Endothelial cell of umbilical vein (primary cell): Measurements from ENCODE around the gene PRPS1L1. TPM values are rescaled to one million over a fixed set of nuclear protein-coding genes. Genes with fewer than 3 reads are reported as not detected.

Experiments used
- BruUV-seq: library from RNA; stranded (reverse); fragments of 400-500 nt; replicated peaks from 2 replicates; lab custom pipeline; 2021; lab: Mats Ljungman, UMichigan
- CTCF ChIA-PET: fragments of 300-600, 350-600 bp; sonication (Branson Sonifier 250); formaldehyde crosslinking; loops from one replicate; lab custom pipeline; 2021; ENCODE audit warnings: antibody characterized with exemption, inconsistent platforms; lab: Charles Lee
- POLR2A ChIA-PET: fragments of 300-600, 350-600 bp; sonication (Branson Sonifier 250); formaldehyde crosslinking; loops from one replicate; lab custom pipeline; 2021; ENCODE audit warnings: antibody characterized with exemption, inconsistent platforms; lab: Charles Lee
- DNase-seq: peaks from one replicate; pipeline ENCODE4 v3.0.0-alpha.2; 2011; ENCODE audit warnings: low read depth, low spot score
- FAIRE-seq: peaks from 2 replicates; lab custom pipeline; 2011; peaks lifted over from hg19 to GRCh38; lab: Jason Lieb, UNC
- H2AFZ ChIP-seq: 2 replicates; pipeline ENCODE4 v1.6.0; 2012; ENCODE audit warnings: low read depth, low read length, control low read depth, inconsistent platforms
- H3K27ac ChIP-seq: 2 replicates; pipeline ENCODE4 v1.5.1; 2011; ENCODE audit warnings: low read depth, mild to moderate bottlenecking, control low read depth, low read length, moderate library complexity; ENCODE audit not compliant: insufficient read depth
- H3K27me3 ChIP-seq, 2 experiments: 2 replicates each; pipeline versions ENCODE4 v1.6.0 to v1.6.1; 2011; ENCODE audit warnings: low read length in 2 of 2, mixed read lengths in 1 of 2; ENCODE audit not compliant: control insufficient read depth in 2 of 2, insufficient read depth in 2 of 2
- H3K36me3 ChIP-seq, 2 experiments: 2 replicates in 1 of 2; 3 replicates in 1 of 2; pipeline ENCODE4 v1.5.1; 2011; ENCODE audit warnings: low read length in 2 of 2, mild to moderate bottlenecking in 1 of 2, moderate library complexity in 1 of 2; ENCODE audit not compliant: control insufficient read depth in 2 of 2, insufficient read depth in 2 of 2; ENCODE audit errors: extremely low read depth in 1 of 2
- H3K4me1 ChIP-seq: 3 replicates; pipeline ENCODE4 v1.5.1; 2011; ENCODE audit warnings: mild to moderate bottlenecking, low read length; ENCODE audit not compliant: control insufficient read depth, insufficient read depth; ENCODE audit errors: extremely low read depth
- H3K4me2 ChIP-seq: 2 replicates; pipeline ENCODE4 v1.6.1; 2011; ENCODE audit warnings: low read length, control low read depth, mixed read lengths; ENCODE audit not compliant: insufficient read depth
- H3K4me3 ChIP-seq, 3 experiments: fragments of 200-600 bp in 1 of 3; sonication (generic), shearing (Covaris generic) in 1 of 3; replicated peaks in 1 of 3; 2 replicates each; pipeline ENCODE4 v1.5.1; 2011 to 2016; ENCODE audit warnings: control low read depth in 3 of 3, low read length in 3 of 3, mild to moderate bottlenecking in 2 of 3, inconsistent platforms in 1 of 3, low read depth in 1 of 3, moderate library complexity in 1 of 3; ENCODE audit not compliant: insufficient read depth in 1 of 3
- H3K79me2 ChIP-seq: 2 replicates; pipeline ENCODE4 v1.6.0; 2012; ENCODE audit warnings: low read length, inconsistent platforms; ENCODE audit not compliant: control insufficient read depth, insufficient read depth
- H3K9ac ChIP-seq: replicated peaks from 2 replicates; pipeline ENCODE3; 2011; ENCODE audit warnings: low read length, control low read depth; ENCODE audit not compliant: insufficient read depth; ENCODE audit errors: extremely low read depth
- H3K9me1 ChIP-seq: replicated peaks from 3 replicates; pipeline ENCODE4 v1.6.0; 2011; ENCODE audit warnings: mild to moderate bottlenecking, low read length; ENCODE audit not compliant: control insufficient read depth, insufficient read depth; ENCODE audit errors: extremely low read depth
- H3K9me3 ChIP-seq: replicated peaks from 2 replicates; pipeline ENCODE4 v1.5.1; 2012; ENCODE audit warnings: low read length, inconsistent platforms; ENCODE audit not compliant: control insufficient read depth, insufficient read depth
- H4K20me1 ChIP-seq: replicated peaks from 2 replicates; pipeline ENCODE3; 2011; ENCODE audit warnings: mild to moderate bottlenecking, low read length; ENCODE audit not compliant: control insufficient read depth, insufficient read depth; ENCODE audit errors: extremely low read depth
- EZH2 ChIP-seq: IDR thresholded peaks from 2 replicates; pipeline ENCODE4 v1.6.1; 2012; ENCODE audit warnings: borderline replicate concordance, low read depth, mild to moderate bottlenecking, moderate library complexity, low read length, inconsistent platforms; ENCODE audit not compliant: severe bottlenecking
- FOS ChIP-seq: IDR thresholded peaks from 2 replicates; pipeline ENCODE4 v1.6.1; 2011; ENCODE audit warnings: mild to moderate bottlenecking, low read length, moderate library complexity, borderline replicate concordance; ENCODE audit not compliant: insufficient read depth
- GATA2 ChIP-seq: IDR thresholded peaks from 2 replicates; pipeline ENCODE4 v1.7.0; 2011; ENCODE audit warnings: low read depth, mild to moderate bottlenecking, moderate library complexity, mixed read lengths, low read length; ENCODE audit not compliant: insufficient read length, insufficient read depth
- JUN ChIP-seq: IDR thresholded peaks from 2 replicates; pipeline ENCODE4 v1.6.1; 2011; ENCODE audit warnings: borderline replicate concordance, low read depth; ENCODE audit not compliant: insufficient read length, insufficient read depth
- MYC ChIP-seq: IDR thresholded peaks from one replicate; pipeline ENCODE4 v1.6.1; 2011; ENCODE audit warnings: mild to moderate bottlenecking, low read depth, low read length
- POLR2A ChIP-seq: IDR thresholded peaks from 2 replicates; pipeline ENCODE4 v1.6.1; 2012; ENCODE audit warnings: low read depth, mild to moderate bottlenecking, control low read depth, low read length
- POLR2AphosphoS5 ChIP-seq: IDR thresholded peaks from 2 replicates; pipeline ENCODE4 v1.6.1; 2012; ENCODE audit warnings: low read depth, mild to moderate bottlenecking, control low read depth, low read length, moderate library complexity; ENCODE audit not compliant: insufficient read depth
- dilution Hi-C: fragments of 300-500 bp; cut with MboI; formaldehyde crosslinking; loops from one replicate; pipeline ENCODE4 v1.15.0; 2019; ENCODE audit warnings: low sequenced_read_pairs; ENCODE audit not compliant: extremely low pct_ligation_motif_present
- intact Hi-C: fragments of 100-400 bp; cut with micrococcal nuclease; formaldehyde crosslinking; loops from one replicate; pipeline ENCODE4 v1.10.0; 2022
- polyA plus RNA-seq, 4 experiments: library from polyadenylated mRNA; depleted of rRNA in 3 of 4; stranded (reverse) in 3 of 4; unstranded in 1 of 4; fragments of >200 nt; gene quantifications; 2 replicates each; pipeline versions ENCODE4 v1.2.1 to v1.2.3, GENCODE V29; 2011 to 2012; ENCODE audit warnings: missing spikeins in 1 of 4
- total RNA-seq: library from RNA; stranded (reverse); gene quantifications from 2 replicates; pipeline ENCODE4 v1.2.3, GENCODE V29; 2021
- TF ChIP-seq, protein P1 (sequence below): IDR thresholded peaks from 2 replicates; pipeline ENCODE4 v1.6.1; 2011; ENCODE audit not compliant: insufficient read depth, insufficient read length
- TF ChIP-seq, protein P2 (sequence below), 2 donors: IDR thresholded peaks; 1 replicate in 1 of 2; 2 replicates in 1 of 2; pipeline ENCODE4 v1.5.1; 2011; ENCODE audit warnings: low read length in 2 of 2, mild to moderate bottlenecking in 2 of 2, moderate library complexity in 2 of 2, control low read depth in 1 of 2, inconsistent platforms in 1 of 2, low read depth in 1 of 2; ENCODE audit not compliant: insufficient read depth in 1 of 2; ENCODE audit errors: extremely low read depth in 1 of 2

PRPS1L1 gene
- total and polyA plus RNA-seq, 2 donors (not counting 3 experiments of a cell fraction or from before 2014, with no cell fraction given) = not detected

DNA sequence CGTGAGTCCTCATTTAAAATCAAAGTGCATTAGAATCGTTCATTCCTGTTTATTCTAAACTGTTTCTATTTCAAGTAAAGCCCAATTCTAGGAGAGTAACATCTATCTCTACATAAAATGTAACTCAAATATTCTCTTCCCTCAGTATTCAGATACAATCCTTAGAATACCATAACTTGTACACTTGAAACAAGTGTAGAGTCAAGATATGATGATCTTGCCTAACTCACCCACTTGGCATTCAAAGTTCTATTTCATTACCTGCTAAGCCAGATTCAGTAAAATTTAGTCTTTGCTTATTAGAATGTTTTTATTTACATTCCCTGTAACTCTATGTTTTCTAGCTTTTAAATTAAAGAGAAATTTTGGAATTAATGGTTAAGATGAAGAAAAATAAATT lies 31.6 kb downstream of the PRPS1L1 start:
- no peaks in the 10 kb centered on the region for H3K9me3 ChIP-seq
- H3K4me2 ChIP-seq = no peak overlapping the region
- no peak for FAIRE-seq
- BruUV-seq = no TSS peak
- H3K4me3 ChIP-seq = no peak overlapping the region
- H3K27me3 ChIP-seq = no peaks in the 10 kb centered on the region
- no peaks in the 10 kb centered on the region for H3K9me1 ChIP-seq
- H2AFZ ChIP-seq = no peak overlapping the region
- intact Hi-C loops = no loop called here
- no peak for TF ChIP-seq FOS
- TF ChIP-seq POLR2AphosphoS5 = no peak
- no peak for DNase-seq
- ChIA-PET POLR2A (no interaction called here), CTCF (interaction anchor here (0.6 to 1.3 kb wide), 4 partner anchors 17 to 670 kb away, joined by 3 read pairs; no protein-coding TSS in a partner anchor)
- no peaks in the 10 kb centered on the region for H3K36me3 ChIP-seq
- H3K27ac ChIP-seq = no peak overlapping the region
- H3K9ac ChIP-seq = no peak overlapping the region
- no peaks in the 10 kb centered on the region for H4K20me1 ChIP-seq
- no peaks in the 10 kb centered on the region for H3K4me1 ChIP-seq
- dilution Hi-C loops = no loop called here
- no peaks in the 10 kb centered on the region for H3K79me2 ChIP-seq

DNA sequence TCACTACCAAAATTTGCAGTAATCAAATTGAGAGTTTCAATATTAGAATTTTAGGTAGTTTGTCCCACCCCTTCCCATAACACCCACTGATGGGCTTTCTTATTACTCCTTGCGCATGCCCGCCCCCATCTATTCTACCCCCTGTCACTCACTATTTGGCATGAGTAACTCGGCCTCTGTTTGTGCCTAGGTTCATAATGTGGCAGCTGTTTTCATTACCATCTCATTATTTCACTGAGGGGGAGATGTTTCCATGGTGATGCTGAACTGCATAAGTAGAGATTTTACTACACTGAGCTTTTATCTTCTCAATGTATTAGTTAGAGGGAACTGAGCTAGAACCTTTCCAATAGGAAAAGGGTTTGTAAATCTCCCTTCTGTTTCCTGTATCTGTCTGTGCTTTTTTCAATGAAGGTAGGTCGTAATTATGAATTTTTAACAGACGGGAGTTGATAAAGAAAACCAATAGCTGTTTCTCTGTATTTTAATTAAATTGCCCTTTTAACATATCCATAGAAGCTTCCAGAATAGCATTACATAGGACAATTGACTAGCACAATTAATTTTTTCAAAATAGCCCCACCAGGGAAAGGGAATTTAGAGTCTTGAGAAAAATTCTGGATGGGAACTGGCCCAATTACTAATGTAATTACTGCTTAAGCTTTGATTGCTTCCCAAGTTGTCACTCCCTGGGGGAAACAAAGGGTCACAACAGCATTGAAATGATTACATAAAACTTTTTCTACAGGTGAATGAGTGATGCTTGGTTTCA lies 33.4 kb downstream of the PRPS1L1 start:
- TF ChIP-seq, protein P1, sequence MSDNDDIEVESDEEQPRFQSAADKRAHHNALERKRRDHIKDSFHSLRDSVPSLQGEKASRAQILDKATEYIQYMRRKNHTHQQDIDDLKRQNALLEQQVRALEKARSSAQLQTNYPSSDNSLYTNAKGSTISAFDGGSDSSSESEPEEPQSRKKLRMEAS = no peak
- TF ChIP-seq MYC (no peak), POLR2AphosphoS5 (no peak), JUN (no peak), POLR2A (no peak), GATA2 (no peak), EZH2 (no peak), FOS (no peak)
- TF ChIP-seq, protein P2, sequence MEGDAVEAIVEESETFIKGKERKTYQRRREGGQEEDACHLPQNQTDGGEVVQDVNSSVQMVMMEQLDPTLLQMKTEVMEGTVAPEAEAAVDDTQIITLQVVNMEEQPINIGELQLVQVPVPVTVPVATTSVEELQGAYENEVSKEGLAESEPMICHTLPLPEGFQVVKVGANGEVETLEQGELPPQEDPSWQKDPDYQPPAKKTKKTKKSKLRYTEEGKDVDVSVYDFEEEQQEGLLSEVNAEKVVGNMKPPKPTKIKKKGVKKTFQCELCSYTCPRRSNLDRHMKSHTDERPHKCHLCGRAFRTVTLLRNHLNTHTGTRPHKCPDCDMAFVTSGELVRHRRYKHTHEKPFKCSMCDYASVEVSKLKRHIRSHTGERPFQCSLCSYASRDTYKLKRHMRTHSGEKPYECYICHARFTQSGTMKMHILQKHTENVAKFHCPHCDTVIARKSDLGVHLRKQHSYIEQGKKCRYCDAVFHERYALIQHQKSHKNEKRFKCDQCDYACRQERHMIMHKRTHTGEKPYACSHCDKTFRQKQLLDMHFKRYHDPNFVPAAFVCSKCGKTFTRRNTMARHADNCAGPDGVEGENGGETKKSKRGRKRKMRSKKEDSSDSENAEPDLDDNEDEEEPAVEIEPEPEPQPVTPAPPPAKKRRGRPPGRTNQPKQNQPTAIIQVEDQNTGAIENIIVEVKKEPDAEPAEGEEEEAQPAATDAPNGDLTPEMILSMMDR (IDR thresholded peaks at IDR 0.05; ENCODE audit: extremely low read depth in 1 of 2, insufficient read depth in 1 of 2, low read depth in 1 of 2, low read length in 2 of 2) = no peak
- CTCF ChIA-PET = interaction anchor here (1.1 to 1.4 kb wide), 3 partner anchors 9 to 19 kb away, joined by 3 to 4 read pairs (median 3); no protein-coding TSS in a partner anchor
- no TSS peak for BruUV-seq
- DNase-seq (no peak), FAIRE-seq (no peak)
- H3K4me1 ChIP-seq = no peaks in the 10 kb centered on the region
- H3K4me2 ChIP-seq = no peak overlapping the region
- no peak overlapping the region for H2AFZ ChIP-seq
- no peaks in the 10 kb centered on the region for H3K79me2 ChIP-seq
- H3K4me3 ChIP-seq = no peak overlapping the region
- H3K9ac ChIP-seq = no peak overlapping the region
- dilution Hi-C loops (no loop called here), intact Hi-C loops (loop anchor here (5.0 kb wide), 1 partner anchor 287 kb away; no protein-coding TSS in a partner anchor)
- POLR2A ChIA-PET = no interaction called here
- no peak overlapping the region for H3K27ac ChIP-seq
- no peaks in the 10 kb centered on the region for H4K20me1 ChIP-seq
- no peaks in the 10 kb centered on the region for H3K36me3 ChIP-seq
- H3K9me1 ChIP-seq = no peaks in the 10 kb centered on the region
- H3K9me3 ChIP-seq = no peaks in the 10 kb centered on the region
- no peaks in the 10 kb centered on the region for H3K27me3 ChIP-seq
